Spleen (tissue), 7 donors: ENCODE data around the gene CCHCR1.

Source experiments
- POLR2A ChIP-seq, 3 donors: fragments of 450-650 bp; IDR thresholded peaks; one replicate each; pipeline ENCODE4 v1.5.1; 2017; ENCODE audit warnings: antibody characterized with exemption in 3 of 3, mild to moderate bottlenecking in 1 of 3
- POLR2AphosphoS5 ChIP-seq, 3 donors: sonication (generic); formaldehyde crosslinking; IDR thresholded peaks; one replicate each; pipeline ENCODE4 v1.5.1; 2017; ENCODE audit warnings: antibody characterized with exemption in 3 of 3
- TF ChIP-seq, protein P1 (sequence below), 11 experiments: fragments of 200-600 bp in 7 of 11; fragments of 450-650 bp in 4 of 11; sonication (generic) in 4 of 11; IDR thresholded peaks in 8 of 11; conservative IDR thresholded peaks in 3 of 11; 1 replicate in 7 of 11; 2 replicates in 4 of 11; pipeline versions ENCODE4 v1.4.0 to v1.8.0; 2016 to 2021; ENCODE audit warnings: antibody characterized with exemption in 11 of 11, inconsistent platforms in 4 of 11, mild to moderate bottlenecking in 1 of 11
- donor health status: DM: no; HTN: no; CAD: no; lungs with moderate emphysema.
- donor health status: DM: no; HTN: no; CAD: no.
- donor health status: DM: no; HTN: no; CAD: no.

- TF ChIP-seq, protein P1, sequence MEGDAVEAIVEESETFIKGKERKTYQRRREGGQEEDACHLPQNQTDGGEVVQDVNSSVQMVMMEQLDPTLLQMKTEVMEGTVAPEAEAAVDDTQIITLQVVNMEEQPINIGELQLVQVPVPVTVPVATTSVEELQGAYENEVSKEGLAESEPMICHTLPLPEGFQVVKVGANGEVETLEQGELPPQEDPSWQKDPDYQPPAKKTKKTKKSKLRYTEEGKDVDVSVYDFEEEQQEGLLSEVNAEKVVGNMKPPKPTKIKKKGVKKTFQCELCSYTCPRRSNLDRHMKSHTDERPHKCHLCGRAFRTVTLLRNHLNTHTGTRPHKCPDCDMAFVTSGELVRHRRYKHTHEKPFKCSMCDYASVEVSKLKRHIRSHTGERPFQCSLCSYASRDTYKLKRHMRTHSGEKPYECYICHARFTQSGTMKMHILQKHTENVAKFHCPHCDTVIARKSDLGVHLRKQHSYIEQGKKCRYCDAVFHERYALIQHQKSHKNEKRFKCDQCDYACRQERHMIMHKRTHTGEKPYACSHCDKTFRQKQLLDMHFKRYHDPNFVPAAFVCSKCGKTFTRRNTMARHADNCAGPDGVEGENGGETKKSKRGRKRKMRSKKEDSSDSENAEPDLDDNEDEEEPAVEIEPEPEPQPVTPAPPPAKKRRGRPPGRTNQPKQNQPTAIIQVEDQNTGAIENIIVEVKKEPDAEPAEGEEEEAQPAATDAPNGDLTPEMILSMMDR (IDR thresholded peaks at IDR 0.05 in 8 of 11, conservative IDR thresholded peaks at IDR 0.05 in 3 of 11), result no peak
- TF ChIP-seq POLR2AphosphoS5 (IDR thresholded peaks at IDR 0.05) (no peak), POLR2A (IDR thresholded peaks at IDR 0.05) (no peak)
Observed at GRCh38 chr6:31135710-31136109, 21.9 kb downstream of the CCHCR1 start.
